AG09319 (cell line): Measurements from ENCODE around the gene MIOX.

ENCODE experiments used
- DNase-seq: peaks from one replicate; pipeline ENCODE4 v3.0.0-alpha.2; 2010; ENCODE audit warnings: low read depth; ENCODE audit errors: extremely low read depth
- TF ChIP-seq, protein P1 (sequence below): IDR thresholded peaks from 2 replicates; pipeline ENCODE4 v1.5.1; 2011; ENCODE audit warnings: low read depth, mild to moderate bottlenecking, inconsistent platforms, low read length, moderate library complexity

The MIOX gene

DNA sequence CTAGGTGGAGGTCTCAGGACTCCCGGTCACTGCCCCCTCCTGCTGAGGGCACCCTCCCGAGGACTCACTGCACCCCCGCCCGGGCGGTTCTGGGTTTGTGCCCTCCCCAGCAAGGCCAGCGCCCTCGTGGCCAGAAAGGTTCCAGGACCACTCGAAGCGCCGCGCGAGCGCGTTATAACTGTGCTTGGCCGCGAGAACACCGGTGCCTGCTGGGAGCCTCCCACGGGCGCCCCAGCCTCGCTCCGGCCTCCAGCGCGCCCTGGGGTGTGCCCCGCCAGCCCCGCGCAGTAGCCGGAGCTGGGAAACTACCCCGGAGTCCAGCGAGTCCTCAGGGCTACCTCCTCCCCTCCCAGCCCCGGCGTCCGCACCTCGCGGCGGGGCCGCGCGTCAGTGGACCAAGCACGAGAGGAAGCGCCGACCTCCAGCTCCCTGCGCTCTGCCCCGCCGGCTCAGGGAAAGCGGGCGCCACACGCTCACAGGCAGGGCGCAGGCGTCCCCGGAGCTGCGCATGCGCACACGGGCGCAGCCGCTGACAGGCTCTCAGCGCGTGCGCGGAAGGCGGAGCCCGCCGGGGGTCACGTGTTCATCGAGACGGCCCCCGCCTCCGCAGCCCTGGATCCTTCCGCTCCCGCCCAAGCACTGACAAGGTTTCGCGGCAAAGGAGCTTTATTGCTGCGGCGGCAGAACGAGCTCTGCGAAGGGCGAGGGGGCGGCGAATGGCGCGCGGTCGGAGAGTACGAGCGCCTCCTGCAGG, 38.6 kb downstream of the MIOX start, which contains the start of gene SCO2:
Gene SCO2 (minus strand): TSS at position 495 of the 754 bp plus-strand sequence. CDS start 1,187 bp downstream, outside the sequence.
- TF ChIP-seq, protein P1, sequence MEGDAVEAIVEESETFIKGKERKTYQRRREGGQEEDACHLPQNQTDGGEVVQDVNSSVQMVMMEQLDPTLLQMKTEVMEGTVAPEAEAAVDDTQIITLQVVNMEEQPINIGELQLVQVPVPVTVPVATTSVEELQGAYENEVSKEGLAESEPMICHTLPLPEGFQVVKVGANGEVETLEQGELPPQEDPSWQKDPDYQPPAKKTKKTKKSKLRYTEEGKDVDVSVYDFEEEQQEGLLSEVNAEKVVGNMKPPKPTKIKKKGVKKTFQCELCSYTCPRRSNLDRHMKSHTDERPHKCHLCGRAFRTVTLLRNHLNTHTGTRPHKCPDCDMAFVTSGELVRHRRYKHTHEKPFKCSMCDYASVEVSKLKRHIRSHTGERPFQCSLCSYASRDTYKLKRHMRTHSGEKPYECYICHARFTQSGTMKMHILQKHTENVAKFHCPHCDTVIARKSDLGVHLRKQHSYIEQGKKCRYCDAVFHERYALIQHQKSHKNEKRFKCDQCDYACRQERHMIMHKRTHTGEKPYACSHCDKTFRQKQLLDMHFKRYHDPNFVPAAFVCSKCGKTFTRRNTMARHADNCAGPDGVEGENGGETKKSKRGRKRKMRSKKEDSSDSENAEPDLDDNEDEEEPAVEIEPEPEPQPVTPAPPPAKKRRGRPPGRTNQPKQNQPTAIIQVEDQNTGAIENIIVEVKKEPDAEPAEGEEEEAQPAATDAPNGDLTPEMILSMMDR: peak; percentile 30
- peak; percentile 94 for DNase-seq

- no peak for DNase-seq
- TF ChIP-seq, protein P1: no peak
These were observed 39.1 kb downstream of the MIOX start for GRCh38 chr22:50525858-50526107.

- DNase-seq: no peak
- TF ChIP-seq, protein P1: peak; percentile 37
These were observed 39.6 kb downstream of the MIOX start for GRCh38 chr22:50526108-50526833.

DNA sequence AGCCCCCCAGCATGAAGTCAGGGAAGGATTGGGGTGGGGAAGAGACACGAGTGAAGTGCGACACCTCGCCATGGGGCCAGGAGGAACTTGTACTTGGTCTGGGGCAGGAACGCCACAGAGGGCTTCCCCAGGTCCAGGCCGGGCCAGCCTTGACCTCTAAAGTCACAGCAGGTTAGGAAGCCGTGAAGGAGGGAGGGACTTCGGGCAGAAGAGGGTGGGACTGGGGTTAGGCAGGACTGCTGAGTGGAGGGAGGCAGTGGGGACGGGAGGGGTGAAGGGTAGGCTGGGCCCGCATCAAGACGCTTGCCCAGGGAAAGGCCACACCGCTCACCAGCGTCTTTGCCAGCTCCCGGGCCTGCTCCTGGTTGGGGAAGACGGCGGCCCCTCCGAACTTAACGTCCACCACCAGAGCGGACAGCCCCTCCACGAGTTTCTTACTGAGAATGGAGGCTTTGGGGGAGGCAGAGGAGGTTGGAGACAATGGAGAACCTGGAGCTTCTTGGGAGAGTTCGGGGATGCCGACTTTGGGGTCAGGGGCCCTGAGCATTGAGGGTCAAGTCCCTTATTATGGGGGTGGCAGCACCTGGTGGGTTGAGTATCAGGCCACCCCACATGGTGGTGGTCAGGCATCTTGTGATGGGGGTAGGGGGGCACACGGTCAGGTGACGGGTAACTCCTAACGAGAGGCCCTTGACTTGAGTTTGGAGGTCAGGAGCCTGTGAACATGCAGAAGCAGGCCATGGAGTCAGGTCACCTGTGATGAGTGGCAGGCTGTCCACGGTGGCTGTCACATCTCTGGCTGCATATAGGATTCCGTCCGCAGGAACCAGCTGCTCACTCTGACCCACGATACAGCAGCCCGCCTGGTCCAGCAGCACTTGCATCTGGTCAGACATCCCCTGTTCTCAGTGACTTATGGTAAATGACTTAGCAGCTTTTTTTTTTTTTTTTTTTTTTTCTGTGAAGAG, 40.5 kb downstream of the MIOX start:
- TF ChIP-seq, protein P1: no peak
- no peak for DNase-seq

DNA sequence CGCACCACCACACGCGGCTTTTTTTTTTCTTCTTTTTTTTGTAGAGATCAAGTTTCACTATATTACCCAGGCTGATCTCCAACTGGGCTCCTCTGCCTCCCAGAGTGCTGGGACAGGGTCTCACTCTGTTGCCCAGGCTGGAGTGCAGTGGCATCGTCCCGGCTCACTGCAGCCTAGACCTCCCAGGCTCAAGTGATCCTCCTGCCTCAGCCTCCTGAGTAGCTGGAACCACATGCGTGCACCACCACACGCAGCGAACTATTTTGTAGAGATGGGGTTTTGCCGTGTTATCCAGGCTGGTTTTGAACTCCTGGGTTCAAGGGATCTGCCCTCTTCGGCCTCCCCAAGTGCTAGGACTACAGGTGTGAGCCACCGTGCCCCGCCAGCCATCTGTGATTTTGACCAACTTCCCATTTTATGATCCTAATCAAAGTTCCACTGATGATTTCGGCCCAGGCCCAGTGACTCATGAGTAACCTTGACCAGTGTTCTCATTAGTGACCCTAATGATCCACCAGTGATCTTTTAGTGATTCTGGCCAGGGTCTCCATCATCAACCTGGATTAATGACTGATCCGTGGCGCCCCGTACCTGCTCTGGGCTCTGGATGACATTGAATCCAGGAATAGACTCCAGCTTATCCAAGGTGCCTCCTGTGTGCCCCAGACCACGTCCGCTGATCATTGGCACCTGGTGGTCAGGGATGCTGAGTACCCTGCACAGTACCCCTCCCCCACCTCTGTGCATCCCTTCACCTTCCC, 41.4 kb downstream of the MIOX start:
- DNase-seq: no peak

GRCh38 chr22:50528682-50529415, 42.2 kb downstream of the MIOX start:
- no peak for DNase-seq
- TF ChIP-seq, protein P1: no peak

More for the DNA sequence above, 41.4 kb downstream of the MIOX start:
- TF ChIP-seq, protein P1: no peak
